GM06990 (cell line): ENCODE results near the gene CES5A.
"Not testable (repeated sequence)": the region's sequence is repeated elsewhere in the genome, so short reads cannot be mapped to it uniquely, and the experiment has no call there.

Experiments used
- DNase-seq: peaks from one replicate; pipeline ENCODE4 v3.0.0-alpha.2; 2011; ENCODE audit not compliant: insufficient read length; ENCODE audit errors: extremely low read depth
- H3K27me3 ChIP-seq: replicated peaks from 2 replicates; pipeline ENCODE4 v1.6.0; 2011; ENCODE audit warnings: low read length; ENCODE audit not compliant: control insufficient read depth, insufficient read depth
- H3K36me3 ChIP-seq: 2 replicates; pipeline ENCODE4 v1.5.1; 2011; ENCODE audit warnings: low read length; ENCODE audit not compliant: control insufficient read depth, insufficient read depth
- H3K4me3 ChIP-seq: replicated peaks from 2 replicates; pipeline ENCODE4 v1.5.1; 2011; ENCODE audit warnings: low read depth, mild to moderate bottlenecking, control low read depth, low read length
- TF ChIP-seq, protein P1 (sequence below): IDR thresholded peaks from 2 replicates; pipeline ENCODE4 v1.5.1; 2011; ENCODE audit warnings: low read length, control low read depth, mild to moderate bottlenecking, inconsistent platforms; ENCODE audit not compliant: insufficient read depth, poor library complexity, severe bottlenecking

Gene CES5A

DNA sequence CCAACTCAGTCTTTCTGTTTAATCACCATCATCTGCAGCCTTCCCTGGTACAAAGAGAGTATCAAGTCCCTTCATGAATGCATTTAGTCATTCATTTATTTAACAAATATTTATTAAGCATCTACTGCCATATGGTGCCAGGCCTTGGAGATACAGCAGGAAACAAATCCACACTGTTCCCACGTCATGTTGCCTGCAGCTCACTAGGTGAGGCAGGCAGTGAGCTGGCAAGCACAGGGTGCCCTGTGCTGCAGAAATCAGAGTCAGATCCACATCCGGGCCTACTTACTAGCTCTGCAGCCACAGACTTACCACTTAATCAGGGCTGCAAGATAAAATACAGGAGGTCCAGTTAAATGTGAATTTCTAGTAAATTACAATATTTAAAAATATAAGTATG lies 38.5 kb upstream of the CES5A start:
- DNase-seq = no peak
- Histone ChIP-seq H3K4me3 (no peak overlapping the region), H3K36me3 (no peaks in the 10 kb centered on the region), H3K27me3 (no peaks in the 10 kb centered on the region; the same call in 1 of the 2 replicates)
- TF ChIP-seq, protein P1, sequence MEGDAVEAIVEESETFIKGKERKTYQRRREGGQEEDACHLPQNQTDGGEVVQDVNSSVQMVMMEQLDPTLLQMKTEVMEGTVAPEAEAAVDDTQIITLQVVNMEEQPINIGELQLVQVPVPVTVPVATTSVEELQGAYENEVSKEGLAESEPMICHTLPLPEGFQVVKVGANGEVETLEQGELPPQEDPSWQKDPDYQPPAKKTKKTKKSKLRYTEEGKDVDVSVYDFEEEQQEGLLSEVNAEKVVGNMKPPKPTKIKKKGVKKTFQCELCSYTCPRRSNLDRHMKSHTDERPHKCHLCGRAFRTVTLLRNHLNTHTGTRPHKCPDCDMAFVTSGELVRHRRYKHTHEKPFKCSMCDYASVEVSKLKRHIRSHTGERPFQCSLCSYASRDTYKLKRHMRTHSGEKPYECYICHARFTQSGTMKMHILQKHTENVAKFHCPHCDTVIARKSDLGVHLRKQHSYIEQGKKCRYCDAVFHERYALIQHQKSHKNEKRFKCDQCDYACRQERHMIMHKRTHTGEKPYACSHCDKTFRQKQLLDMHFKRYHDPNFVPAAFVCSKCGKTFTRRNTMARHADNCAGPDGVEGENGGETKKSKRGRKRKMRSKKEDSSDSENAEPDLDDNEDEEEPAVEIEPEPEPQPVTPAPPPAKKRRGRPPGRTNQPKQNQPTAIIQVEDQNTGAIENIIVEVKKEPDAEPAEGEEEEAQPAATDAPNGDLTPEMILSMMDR = no peak

DNA sequence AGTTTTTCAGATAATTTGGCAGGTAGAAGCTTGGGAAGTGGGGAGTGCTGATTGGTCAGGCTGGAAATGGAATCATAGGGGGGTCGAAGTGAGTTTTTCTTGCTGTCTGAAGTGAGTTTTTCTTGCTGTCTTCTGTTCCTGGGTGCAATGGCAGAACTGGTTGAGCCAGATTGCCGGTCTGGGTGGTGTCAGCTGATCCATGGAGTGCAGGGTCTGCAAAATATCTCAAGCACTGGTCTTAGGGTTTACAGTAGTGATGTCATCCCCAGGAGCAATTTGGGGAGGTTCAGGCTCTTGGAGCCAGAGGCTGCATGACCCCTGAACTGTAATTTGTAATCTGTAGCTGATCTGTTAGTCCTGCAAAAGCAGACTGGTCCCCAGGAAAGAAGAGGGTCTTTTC lies 37.9 kb upstream of the CES5A start:
- DNase-seq, H3K36me3 ChIP-seq, H3K4me3 ChIP-seq, H3K27me3 ChIP-seq: not testable (repeated sequence)

DNA sequence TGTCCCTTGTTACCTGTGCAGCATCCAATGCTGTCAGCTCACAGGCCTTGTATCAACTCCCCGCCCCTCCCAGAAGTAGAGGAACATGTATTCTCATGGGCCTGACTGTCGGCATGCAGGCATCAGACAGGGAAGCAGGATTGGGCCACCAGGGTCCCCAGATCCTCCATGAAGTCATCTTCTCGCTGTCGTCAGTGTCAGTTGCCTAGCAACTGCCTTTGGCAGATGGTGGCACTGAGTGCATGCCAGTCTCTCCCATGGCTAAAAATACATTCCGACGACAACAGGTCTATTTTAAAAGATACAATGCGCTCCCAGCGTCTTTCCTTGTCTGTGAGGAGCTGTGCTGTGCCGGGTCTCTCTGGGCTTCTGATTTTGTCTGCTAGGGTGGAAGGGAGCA lies 36.8 kb upstream of the CES5A start:
- H3K27me3 ChIP-seq = no peaks in the 10 kb centered on the region; the same call in none of the 2 replicates
- H3K4me3 ChIP-seq = no peak overlapping the region
- TF ChIP-seq, protein P1 = no peak
- DNase-seq = no peak
- no peaks in the 10 kb centered on the region for H3K36me3 ChIP-seq

DNA sequence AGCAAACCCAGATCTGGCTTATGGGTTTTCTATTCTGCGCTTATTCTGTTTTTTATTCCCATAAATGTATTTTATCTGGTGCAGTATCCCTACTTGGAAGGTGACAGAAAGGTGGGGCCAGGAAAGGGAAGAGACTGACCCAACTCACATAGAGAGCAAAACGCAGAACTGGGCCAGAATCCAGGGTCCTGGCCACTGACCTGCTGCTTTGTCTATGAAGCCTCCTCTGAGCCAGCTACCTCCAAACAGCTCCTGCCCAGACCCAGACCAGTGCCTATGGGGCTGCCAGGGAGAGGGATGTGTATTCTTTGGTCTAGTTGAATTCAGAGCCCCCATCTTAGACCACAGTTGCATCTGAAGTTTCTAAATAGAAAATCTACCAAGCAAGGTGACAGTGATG lies 36.4 kb upstream of the CES5A start:
- TF ChIP-seq, protein P1 = no peak

DNA sequence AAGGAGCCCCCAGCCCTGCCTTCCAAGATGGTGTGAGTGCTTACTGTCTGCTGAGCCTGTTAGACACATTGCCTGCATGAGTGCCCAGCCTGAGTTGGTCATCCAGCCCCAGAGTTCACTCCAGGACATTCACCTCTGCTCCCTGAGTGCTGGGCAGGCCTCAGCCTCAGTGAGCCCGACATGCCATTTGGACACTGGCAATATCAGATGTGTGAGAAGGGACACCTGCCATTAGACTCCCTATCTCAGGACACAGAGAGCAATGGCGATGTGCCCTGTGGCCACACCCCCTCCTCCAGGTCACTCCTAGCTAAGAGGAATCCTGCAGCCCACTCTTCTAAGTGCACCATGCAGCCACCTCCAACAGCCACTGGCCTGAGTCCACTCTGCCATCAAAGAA lies 34.7 kb upstream of the CES5A start:
- TF ChIP-seq, protein P1 = no peak
- DNase-seq = no peak
- no peak overlapping the region for H3K4me3 ChIP-seq
- no peaks in the 10 kb centered on the region for H3K36me3 ChIP-seq
- H3K27me3 ChIP-seq = no peaks in the 10 kb centered on the region; the same call in none of the 2 replicates

More for the DNA sequence above, 36.4 kb upstream of the CES5A start:
- H3K4me3 ChIP-seq = no peak overlapping the region
- no peaks in the 10 kb centered on the region; the same call in none of the 2 replicates for H3K27me3 ChIP-seq
- no peaks in the 10 kb centered on the region for H3K36me3 ChIP-seq
- DNase-seq = no peak

DNA sequence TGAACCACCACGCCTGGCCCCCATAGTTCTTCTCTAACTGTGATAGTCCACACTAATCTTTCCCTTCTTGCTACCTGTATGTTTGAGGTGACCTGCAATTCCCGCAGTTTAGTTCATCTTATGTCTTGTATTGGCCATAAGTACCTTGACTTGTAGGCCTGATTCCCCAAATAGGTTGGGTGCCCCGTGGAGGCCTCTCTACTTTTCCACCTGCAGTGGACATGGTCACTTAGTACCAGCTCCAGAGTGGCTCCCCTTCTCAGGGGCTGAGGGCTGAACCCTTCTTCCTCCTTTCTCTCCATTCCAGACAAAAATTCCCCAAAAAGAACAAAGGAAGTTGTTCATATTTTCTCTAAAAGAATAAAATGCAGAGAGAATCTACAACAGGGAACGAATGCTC lies 33.5 kb upstream of the CES5A start:
- DNase-seq = no peak
- TF ChIP-seq, protein P1 = no peak

More for the DNA sequence above, 33.5 kb upstream of the CES5A start:
- no peak overlapping the region for H3K4me3 ChIP-seq
- no peaks in the 10 kb centered on the region for H3K36me3 ChIP-seq
- H3K27me3 ChIP-seq = no peaks in the 10 kb centered on the region; the same call in none of the 2 replicates
